Prostate gland (tissue), 2 donors: ENCODE results near the gene SERPINA4.

ENCODE experiments used
- CTCF ChIP-seq, 4 experiments: fragments of 200-600 bp in 2 of 4; fragments of 450-650 bp in 2 of 4; sonication (generic) in 2 of 4; IDR thresholded peaks; 1 replicate in 3 of 4; 2 replicates in 1 of 4; pipeline ENCODE4 v1.5.1; 2016 to 2019; ENCODE audit warnings: antibody characterized with exemption in 4 of 4, mild to moderate bottlenecking in 2 of 4, moderate library complexity in 2 of 4
- POLR2A ChIP-seq: fragments of 450-650 bp; IDR thresholded peaks from one replicate; pipeline ENCODE4 v1.6.1; 2016; ENCODE audit warnings: antibody characterized with exemption, mild to moderate bottlenecking
- POLR2AphosphoS5 ChIP-seq: sonication (generic); formaldehyde crosslinking; IDR thresholded peaks from one replicate; pipeline ENCODE4 v1.6.1; 2017; ENCODE audit warnings: antibody characterized with exemption

- TF ChIP-seq CTCF (IDR thresholded peaks at IDR 0.05) (no peak), POLR2AphosphoS5 (no peak), POLR2A (no peak)
Measured at GRCh38 chr14:94521375-94522114, 39.7 kb upstream of the SERPINA4 start.
